Measurements from ENCODE around the gene ACOT2.
"Not testable (repeated sequence)": the region's sequence is repeated elsewhere in the genome, so short reads cannot be mapped to it uniquely, and the experiment has no call there.

DNA sequence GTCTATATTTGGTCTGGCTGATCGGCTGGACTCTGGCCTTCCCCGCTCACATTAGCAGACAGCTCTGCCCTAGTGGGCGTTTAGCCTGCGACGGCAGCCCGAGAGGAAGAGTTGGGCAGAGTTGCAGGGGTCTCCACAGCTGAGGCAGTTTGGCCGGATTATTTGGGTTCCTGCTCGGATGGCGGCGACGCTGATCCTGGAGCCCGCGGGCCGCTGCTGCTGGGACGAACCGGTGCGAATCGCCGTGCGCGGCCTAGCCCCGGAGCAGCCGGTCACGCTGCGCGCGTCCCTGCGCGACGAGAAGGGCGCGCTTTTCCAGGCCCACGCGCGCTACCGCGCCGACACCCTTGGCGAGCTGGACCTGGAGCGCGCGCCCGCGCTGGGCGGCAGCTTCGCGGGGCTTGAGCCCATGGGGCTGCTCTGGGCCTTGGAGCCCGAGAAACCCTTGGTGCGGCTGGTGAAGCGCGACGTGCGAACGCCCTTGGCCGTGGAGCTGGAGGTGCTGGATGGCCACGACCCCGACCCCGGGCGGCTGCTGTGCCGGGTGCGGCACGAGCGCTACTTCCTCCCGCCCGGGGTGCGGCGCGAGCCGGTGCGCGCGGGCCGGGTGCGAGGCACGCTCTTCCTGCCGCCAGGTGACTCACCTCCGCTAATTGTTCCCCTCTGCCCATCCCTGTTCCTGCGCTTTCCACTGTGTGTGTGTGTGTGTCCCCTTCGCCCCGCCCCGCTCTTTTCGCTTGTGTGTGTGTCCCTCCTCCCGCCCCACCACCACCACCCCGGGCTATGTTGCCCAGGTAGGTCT is 31.6 kb upstream of the ACOT2 start:
- TF ChIP-seq CTCF (IDR thresholded peaks at IDR 0.05); EP300 (IDR thresholded peaks at IDR 0.05; ENCODE audit: low read depth): not testable (repeated sequence)
- peak; percentile 35 for TF ChIP-seq POLR2A (IDR thresholded peaks at IDR 0.05)

Data from transverse colon (tissue), 3 donors.